B cell (primary cell): Measurements from ENCODE around the gene RSPO3. TPM values are rescaled to one million over a fixed set of nuclear protein-coding genes. Genes with fewer than 3 reads are reported as not detected.

Experiments used
- ATAC-seq: fragments of 200-7000 bp; cut with Tn5 transposase; one replicate; pipeline ENCODE4 v1.10.0; 2021; ENCODE audit warnings: low read depth, mild to moderate bottlenecking, moderate number of reproducible peaks, moderate library complexity
- CTCF ChIA-PET: fragments of 350-600 bp; sonication (Branson Sonifier 250); formaldehyde crosslinking; loops from one replicate; lab custom pipeline; 2021; ENCODE audit warnings: antibody characterized with exemption, inconsistent platforms; lab: Charles Lee
- POLR2A ChIA-PET: fragments of 350-600 bp; sonication (Branson Sonifier 250); formaldehyde crosslinking; loops from one replicate; lab custom pipeline; 2021; ENCODE audit warnings: antibody characterized with exemption; lab: Charles Lee
- DNase-seq: peaks from one replicate; pipeline ENCODE4 v3.0.0; 2013
- H2AFZ ChIP-seq: 2 replicates; pipeline ENCODE4 v1.6.1; 2012; ENCODE audit warnings: mild to moderate bottlenecking, low read depth, low read length; ENCODE audit not compliant: insufficient read depth, poor library complexity, severe bottlenecking
- H3K27ac ChIP-seq, 2 donors: 1 replicate in 1 of 2; 2 replicates in 1 of 2; pipeline ENCODE4 v1.5.1; 2012 to 2013; ENCODE audit warnings: low read length in 2 of 2, mild to moderate bottlenecking in 2 of 2, moderate library complexity in 1 of 2
- H3K27me3 ChIP-seq, 4 experiments: fragments of 200-600 bp in 1 of 4; sonication (generic) in 1 of 4; replicated peaks in 1 of 4; 1 replicate in 2 of 4; 2 replicates in 2 of 4; pipeline versions ENCODE4 v1.6.1 to v1.7.0; 2013 to 2016; ENCODE audit warnings: low read length in 3 of 4, mild to moderate bottlenecking in 2 of 4, mixed read lengths in 1 of 4, moderate library complexity in 1 of 4; ENCODE audit not compliant: insufficient read depth in 4 of 4, control insufficient read depth in 3 of 4; ENCODE audit errors: control extremely low read depth in 1 of 4
- H3K36me3 ChIP-seq, 2 experiments: replicated peaks in 1 of 2; 1 replicate in 1 of 2; 2 replicates in 1 of 2; pipeline versions ENCODE4 v1.6.1 to v1.7.1; 2013; ENCODE audit warnings: low read length in 1 of 2; ENCODE audit not compliant: insufficient read depth in 2 of 2, control insufficient read depth in 1 of 2; ENCODE audit errors: control extremely low read depth in 1 of 2, extremely low read depth in 1 of 2
- H3K4me1 ChIP-seq, 2 donors: fragments of 200-600 bp in 1 of 2; sonication (generic) in 1 of 2; 1 replicate in 1 of 2; 2 replicates in 1 of 2; pipeline versions ENCODE4 v1.5.1 to v1.6.1; 2013 to 2017; ENCODE audit warnings: low read length in 2 of 2; ENCODE audit not compliant: control insufficient read depth in 2 of 2, insufficient read depth in 2 of 2
- H3K4me2 ChIP-seq: replicated peaks from 2 replicates; pipeline ENCODE3; 2012; ENCODE audit warnings: mild to moderate bottlenecking, low read depth, low read length; ENCODE audit not compliant: poor library complexity, severe bottlenecking
- H3K4me3 ChIP-seq, 5 experiments: fragments of 200-600 bp in 1 of 5; sonication (generic) in 1 of 5; 1 replicate in 3 of 5; 2 replicates in 2 of 5; pipeline versions ENCODE4 v1.5.1 to v1.7.0; 2011 to 2016; ENCODE audit warnings: low read length in 4 of 5, mild to moderate bottlenecking in 4 of 5, low read depth in 2 of 5, control low read depth in 1 of 5, moderate library complexity in 1 of 5; ENCODE audit not compliant: insufficient read depth in 1 of 5; ENCODE audit errors: control extremely low read depth in 1 of 5, extremely low read depth in 1 of 5
- H3K79me2 ChIP-seq: fragments of 200-600 bp; sonication (generic); one replicate; pipeline ENCODE4 v1.6.0; 2016; ENCODE audit warnings: low read length; ENCODE audit not compliant: control insufficient read depth, insufficient read depth
- H3K9ac ChIP-seq: fragments of 200-600 bp; sonication (generic); 2 replicates; pipeline ENCODE4 v1.6.1; 2017; ENCODE audit warnings: mild to moderate bottlenecking, low read length, moderate library complexity
- H3K9me3 ChIP-seq, 3 donors: one replicate each; pipeline versions ENCODE4 v1.6.1 to v1.7.1; 2013; ENCODE audit warnings: low read length in 2 of 3; ENCODE audit not compliant: control insufficient read depth in 2 of 3, insufficient read depth in 1 of 3; ENCODE audit errors: control extremely low read depth in 1 of 3
- H4K20me1 ChIP-seq: 2 replicates; pipeline ENCODE4 v1.6.0; 2012; ENCODE audit warnings: mild to moderate bottlenecking, low read length; ENCODE audit not compliant: insufficient read depth, control insufficient read depth, poor library complexity, severe bottlenecking
- H3K27ac Mint-ChIP-seq: one replicate; pipeline ENCODE4 v1.8.0; 2021; ENCODE audit warnings: mixed read lengths
- H3K27me3 Mint-ChIP-seq: one replicate; pipeline ENCODE4 v1.8.0; 2021; ENCODE audit warnings: mixed read lengths
- H3K4me1 Mint-ChIP-seq: one replicate; pipeline ENCODE4 v1.8.0; 2021; ENCODE audit warnings: mixed read lengths
- H3K4me3 Mint-ChIP-seq: one replicate; pipeline ENCODE4 v1.8.0; 2021; ENCODE audit warnings: mixed read lengths
- H3K9me3 Mint-ChIP-seq: one replicate; pipeline ENCODE4 v1.8.0; 2022; ENCODE audit warnings: mixed read lengths; ENCODE audit not compliant: insufficient read depth
- CTCF ChIP-seq: fragments of 200-600 bp; IDR thresholded peaks from one replicate; pipeline ENCODE4 v1.8.0; 2022; ENCODE audit warnings: antibody characterized with exemption, mild to moderate bottlenecking
- EZH2 ChIP-seq: IDR thresholded peaks from 2 replicates; pipeline ENCODE4 v1.6.1; 2012; ENCODE audit warnings: borderline replicate concordance, low read depth, mild to moderate bottlenecking, moderate library complexity, low read length; ENCODE audit not compliant: insufficient read depth, poor library complexity, severe bottlenecking
- WGBS: methylation state at CpG from one replicate; pipeline ENCODE4 v1.1.5; 2013; ENCODE audit warnings: missing lambda C conversion rate; ENCODE audit not compliant: insufficient coverage; 5-methylcytosine and 5-hydroxymethylcytosine counted together
- intact Hi-C: fragments of 100-400 bp; cut with micrococcal nuclease; formaldehyde crosslinking; loops from one replicate; pipeline ENCODE4 v1.10.0; 2022
- polyA plus RNA-seq: library from polyadenylated mRNA; depleted of rRNA; stranded (reverse); fragments of >200 nt; gene quantifications from 2 replicates; pipeline ENCODE4 v1.2.3, GENCODE V29; 2012
- total RNA-seq, 2 donors: library from RNA; stranded (reverse); fragments of 120-200 nt in 1 of 2; gene quantifications; 1 replicate in 1 of 2; 2 replicates in 1 of 2; pipeline versions ENCODE4 v1.2.3 to v1.2.4, GENCODE V29; 2013 to 2022

RSPO3 gene
- total and polyA plus RNA-seq, 2 donors (not counting 1 experiment from before 2014, with no cell fraction given) = not detected

GRCh38 chr6:127160484-127160883, 42.0 kb downstream of the RSPO3 start:
- H3K27ac Mint-ChIP-seq = no peak overlapping the region
- Histone ChIP-seq H3K4me1 (no peaks in the 10 kb centered on the region), H3K4me2 (no peak overlapping the region), H4K20me1 (no peaks in the 10 kb centered on the region), H2AFZ (no peak overlapping the region), H3K79me2 (no peaks in the 10 kb centered on the region), H3K4me3 (no peak overlapping the region), H3K9ac (no peak overlapping the region), H3K36me3 (no peaks in the 10 kb centered on the region), H3K9me3 (no peaks in the 10 kb centered on the region), H3K27ac (no peak overlapping the region), H3K27me3 (peaks cover 0 to 3% (median 0%) of the 10 kb centered on the region in 4 experiments)
- DNase-seq = no peak
- no peak for ATAC-seq
- no peak for TF ChIP-seq EZH2
- no peak for TF ChIP-seq CTCF
- ChIA-PET POLR2A (no interaction called here), CTCF (no interaction called here)
- no peaks in the 10 kb centered on the region for H3K4me1 Mint-ChIP-seq
- no peaks in the 10 kb centered on the region for H3K9me3 Mint-ChIP-seq
- intact Hi-C loops = no loop called here
- 100% methylated on average over 1 of the region's 1 CpG for WGBS
- H3K4me3 Mint-ChIP-seq = no peak overlapping the region
- H3K27me3 Mint-ChIP-seq = peaks cover 18% of the 10 kb centered on the region

GRCh38 chr6:127162836-127163235, 44.4 kb downstream of the RSPO3 start:
- WGBS = 90% methylated on average over 2 of the region's 3 CpGs
- Histone ChIP-seq H3K9ac (no peak overlapping the region), H3K9me3 (no peaks in the 10 kb centered on the region), H3K4me2 (no peak overlapping the region), H3K36me3 (no peaks in the 10 kb centered on the region), H3K79me2 (no peaks in the 10 kb centered on the region), H4K20me1 (no peaks in the 10 kb centered on the region), H3K27ac (no peak overlapping the region), H3K27me3 (peaks cover 0 to 3% (median 0%) of the 10 kb centered on the region in 4 experiments), H3K4me3 (no peak overlapping the region), H2AFZ (no peak overlapping the region), H3K4me1 (no peaks in the 10 kb centered on the region)
- no peak for ATAC-seq
- Mint-ChIP-seq H3K4me1 (no peaks in the 10 kb centered on the region), H3K4me3 (no peak overlapping the region), H3K27me3 (peaks cover 12% of the 10 kb centered on the region), H3K9me3 (no peaks in the 10 kb centered on the region), H3K27ac (no peak overlapping the region)
- intact Hi-C loops = no loop called here
- CTCF ChIA-PET = no interaction called here
- DNase-seq = no peak
- POLR2A ChIA-PET = no interaction called here
- TF ChIP-seq CTCF = no peak
- no peak for TF ChIP-seq EZH2
